ENCODE results near the gene ZNF648. TPM values are rescaled to one million over a fixed set of nuclear protein-coding genes. Genes with fewer than 3 reads are reported as not detected.

ZNF648 gene
- total RNA-seq, 1 donor from 2014 or later, result not detected

DNA sequence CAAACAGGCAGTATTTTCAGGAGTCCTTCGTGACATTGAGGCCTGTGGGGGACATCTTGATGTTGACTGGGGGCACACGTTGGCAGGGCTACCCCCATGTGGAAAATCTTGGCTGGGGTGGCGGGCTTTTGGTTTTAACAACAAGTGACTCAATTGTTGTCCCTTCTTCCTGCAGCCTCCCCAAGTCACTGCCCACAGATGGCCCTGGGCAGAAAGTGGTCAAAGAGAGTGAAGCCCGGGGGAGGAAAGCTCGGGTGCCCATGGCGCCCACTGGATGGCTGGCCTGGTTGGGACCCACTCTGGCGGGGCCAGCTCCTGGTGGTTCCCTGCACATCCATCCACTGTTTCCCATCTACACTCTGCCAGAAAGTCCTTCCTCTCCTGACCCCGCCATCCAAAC lies 24.6 kb upstream of the ZNF648 start:
- peak overlapping the region; percentile 70 for H3K27ac ChIP-seq
- no peaks in the 10 kb centered on the region for H3K9me3 ChIP-seq
- H3K4me1 ChIP-seq, result peaks cover 43% of the 10 kb centered on the region
- no peaks in the 10 kb centered on the region for H3K36me3 ChIP-seq
- H3K4me3 ChIP-seq, result no peak overlapping the region
- H3K27me3 ChIP-seq, result no peaks in the 10 kb centered on the region
- TF ChIP-seq CTCF (IDR thresholded peaks at IDR 0.05), result no peak
- no peak for TF ChIP-seq POLR2AphosphoS5 (IDR thresholded peaks at IDR 0.05; ENCODE audit: insufficient read depth in 1 of 2, low read depth in 1 of 2)
- no peak for TF ChIP-seq POLR2A (IDR thresholded peaks at IDR 0.05)
- DNase-seq (ENCODE audit: extremely low spot score in 2 of 2), result peak in 1 of 2 donors; percentile 83
- intact Hi-C loops (cut with DNase I), result loop anchor here (5.0 kb wide), 1 partner anchor 696 kb away; no protein-coding TSS in a partner anchor

DNA sequence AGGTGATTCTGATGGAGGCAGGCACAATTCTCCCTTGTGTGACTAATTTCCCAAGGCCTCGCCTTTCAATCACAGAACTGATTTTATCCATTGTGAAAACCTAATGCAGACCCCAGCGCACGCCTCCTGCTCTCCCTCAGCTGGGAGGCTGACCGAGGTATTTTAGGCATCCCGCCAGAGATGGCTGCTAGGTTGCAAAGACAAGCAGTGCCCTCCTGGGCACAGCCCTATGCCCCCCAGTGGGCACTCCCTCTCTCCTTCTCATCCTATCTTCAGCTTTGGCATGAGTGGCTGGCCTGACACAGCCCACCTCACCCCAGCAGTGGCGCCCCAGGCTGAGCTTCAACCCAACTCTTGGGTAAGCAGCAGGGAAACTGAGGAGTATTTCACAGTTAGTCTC lies 24.2 kb upstream of the ZNF648 start:
- H3K36me3 ChIP-seq, result no peaks in the 10 kb centered on the region
- peak in 1 of 2 donors; percentile 76 for DNase-seq (ENCODE audit: extremely low spot score in 2 of 2)
- peaks cover 43% of the 10 kb centered on the region for H3K4me1 ChIP-seq
- H3K4me3 ChIP-seq, result no peak overlapping the region
- intact Hi-C loops (cut with DNase I), result loop anchor here (5.0 kb wide), 1 partner anchor 697 kb away; no protein-coding TSS in a partner anchor
- peak overlapping the region; percentile 28 for H3K27ac ChIP-seq
- TF ChIP-seq POLR2AphosphoS5 (IDR thresholded peaks at IDR 0.05; ENCODE audit: insufficient read depth in 1 of 2, low read depth in 1 of 2) (no peak), POLR2A (IDR thresholded peaks at IDR 0.05) (no peak), CTCF (IDR thresholded peaks at IDR 0.05) (no peak)
- H3K27me3 ChIP-seq, result no peaks in the 10 kb centered on the region
- no peaks in the 10 kb centered on the region for H3K9me3 ChIP-seq

DNA sequence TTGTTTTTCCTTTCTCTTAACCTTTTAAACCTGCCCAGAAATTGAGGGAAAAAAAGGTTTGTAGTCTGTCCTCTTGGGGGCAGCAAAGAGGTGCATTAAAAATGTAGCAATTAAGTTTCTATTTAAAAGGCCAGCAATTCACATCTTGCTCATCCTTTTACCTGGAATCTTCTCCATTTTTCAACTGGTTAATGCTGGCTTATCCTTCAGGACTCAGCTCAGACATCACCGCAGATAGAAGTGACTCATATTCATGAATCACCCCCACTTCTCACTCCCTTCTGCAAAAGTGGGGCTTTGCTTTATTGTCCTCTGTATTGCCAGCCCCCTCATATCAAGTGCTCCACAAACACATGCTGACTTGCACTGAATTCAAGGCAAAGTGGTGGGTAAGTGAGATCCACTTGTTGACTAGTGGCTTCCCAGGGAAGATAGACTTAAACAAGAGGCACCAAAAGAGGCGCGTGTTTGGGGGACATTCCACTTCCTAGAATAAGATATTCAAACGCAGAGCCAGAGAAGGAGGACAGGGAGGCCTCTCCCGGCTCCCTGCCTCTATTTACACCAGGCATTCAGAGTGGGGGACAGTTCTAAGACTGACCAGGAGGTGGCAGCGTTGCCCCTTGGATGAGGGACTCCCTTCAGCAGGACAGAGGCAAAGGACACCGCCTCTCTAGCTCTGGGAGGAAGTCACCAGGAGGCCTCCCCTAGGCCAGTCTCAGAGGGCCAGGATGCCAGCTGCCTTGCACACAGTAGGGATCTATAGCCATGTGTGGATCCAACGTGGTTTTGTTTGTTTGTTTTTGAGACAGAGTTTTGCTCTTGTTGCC lies 23.2 kb upstream of the ZNF648 start:
- H3K4me1 ChIP-seq, result peaks cover 43% of the 10 kb centered on the region
- no peak overlapping the region for H3K4me3 ChIP-seq
- peak overlapping the region; percentile 28 for H3K27ac ChIP-seq
- intact Hi-C loops (cut with DNase I), result loop anchor here (5.0 kb wide), 2 partner anchors 313 to 698 kb away; no protein-coding TSS in a partner anchor
- H3K27me3 ChIP-seq, result no peaks in the 10 kb centered on the region
- no peaks in the 10 kb centered on the region for H3K9me3 ChIP-seq
- H3K36me3 ChIP-seq, result no peaks in the 10 kb centered on the region
- TF ChIP-seq CTCF (IDR thresholded peaks at IDR 0.05) (peak in 2 of 3 experiments; percentile 90 to 98), POLR2AphosphoS5 (IDR thresholded peaks at IDR 0.05; ENCODE audit: insufficient read depth in 1 of 2, low read depth in 1 of 2) (no peak)
- peak in 1 of 2 donors; percentile 96 for DNase-seq (ENCODE audit: extremely low spot score in 2 of 2)

GRCh38 chr1:182083851-182084486 lies 22.5 kb upstream of the ZNF648 start:
- Histone ChIP-seq H3K36me3 (no peaks in the 10 kb centered on the region), H3K27me3 (no peaks in the 10 kb centered on the region), H3K4me1 (peaks cover 43% of the 10 kb centered on the region), H3K9me3 (no peaks in the 10 kb centered on the region), H3K4me3 (no peak overlapping the region), H3K27ac (peak overlapping the region; percentile 28)
- TF ChIP-seq POLR2AphosphoS5 (IDR thresholded peaks at IDR 0.05; ENCODE audit: insufficient read depth in 1 of 2, low read depth in 1 of 2), result no peak
- peak in 1 of 2 donors; percentile 85 for DNase-seq (ENCODE audit: extremely low spot score in 2 of 2)
- intact Hi-C loops (cut with DNase I), result loop anchor here (5.0 kb wide), 1 partner anchor 313 kb away; no protein-coding TSS in a partner anchor

GRCh38 chr1:182080955-182081582 lies 19.6 kb upstream of the ZNF648 start:
- Histone ChIP-seq H3K4me3 (no peak overlapping the region), H3K4me1 (peaks cover 19% of the 10 kb centered on the region), H3K27me3 (no peaks in the 10 kb centered on the region), H3K27ac (no peak overlapping the region), H3K9me3 (no peaks in the 10 kb centered on the region), H3K36me3 (no peaks in the 10 kb centered on the region)
- intact Hi-C loops (cut with DNase I), result loop anchor here (5.0 kb wide), 1 partner anchor 316 kb away; no protein-coding TSS in a partner anchor
- DNase-seq (ENCODE audit: extremely low spot score in 2 of 2), result no peak
- TF ChIP-seq CTCF (IDR thresholded peaks at IDR 0.05) (peak in 1 of 3 experiments; percentile 47), POLR2A (IDR thresholded peaks at IDR 0.05) (no peak)

Measured in vagina (tissue), 2 donors.